Smooth muscle cell (in vitro differentiated cells): ENCODE measurements around the gene TNK2. TPM values are rescaled to one million over a fixed set of nuclear protein-coding genes. Genes with fewer than 3 reads are reported as not detected.

Experiments
- DNase-seq: peaks from one replicate; lab custom pipeline; 2025; ENCODE audit not compliant: unreplicated experiment; lab: John Stamatoyannopoulos, UW
- H2AFZ ChIP-seq: fragments of 200-600 bp; sonication (generic); 2 replicates; pipeline ENCODE4 v1.6.0; 2016; ENCODE audit warnings: antibody characterized with exemption, low read depth, mild to moderate bottlenecking
- H3F3A ChIP-seq: fragments of 200-600 bp; sonication (generic); 2 replicates; pipeline ENCODE4 v1.6.0; 2017; ENCODE audit warnings: antibody characterized with exemption, low read depth
- H3K27ac ChIP-seq: fragments of 200-600 bp; sonication (generic); 2 replicates; pipeline ENCODE4 v1.5.1; 2016; ENCODE audit warnings: low read depth, mild to moderate bottlenecking
- H3K27me3 ChIP-seq: fragments of 200-600 bp; sonication (generic); 2 replicates; pipeline ENCODE4 v1.6.1; 2016; ENCODE audit warnings: low read depth, mild to moderate bottlenecking
- H3K36me3 ChIP-seq: fragments of 200-600 bp; sonication (generic); 2 replicates; pipeline ENCODE4 v1.5.1; 2016; ENCODE audit warnings: low read depth
- H3K4me1 ChIP-seq: fragments of 200-600 bp; sonication (generic); 2 replicates; pipeline ENCODE4 v1.5.1; 2016; ENCODE audit warnings: low read depth
- H3K4me2 ChIP-seq: fragments of 200-600 bp; sonication (generic); 2 replicates; pipeline ENCODE4 v1.6.0; 2016; ENCODE audit warnings: mild to moderate bottlenecking
- H3K4me3 ChIP-seq: fragments of 200-600 bp; sonication (generic); 2 replicates; pipeline ENCODE4 v1.5.1; 2016; ENCODE audit warnings: mild to moderate bottlenecking
- H3K79me2 ChIP-seq: fragments of 200-600 bp; sonication (generic); 2 replicates; pipeline ENCODE4 v1.6.0; 2016; ENCODE audit warnings: low read depth, mild to moderate bottlenecking
- H3K9ac ChIP-seq: fragments of 200-600 bp; sonication (generic); 2 replicates; pipeline ENCODE4 v1.6.0; 2016; ENCODE audit warnings: low read depth
- H3K9me3 ChIP-seq: fragments of 200-600 bp; sonication (generic); replicated peaks from 2 replicates; pipeline ENCODE4 v1.5.1; 2016; ENCODE audit warnings: low read depth
- H4K20me1 ChIP-seq: fragments of 200-600 bp; sonication (generic); 2 replicates; pipeline ENCODE4 v1.6.0; 2016; ENCODE audit warnings: low read depth
- CTCF ChIP-seq: fragments of 200-600 bp; sonication (generic); IDR thresholded peaks from 2 replicates; pipeline ENCODE4 v1.5.1; 2017; ENCODE audit warnings: borderline replicate concordance, mild to moderate bottlenecking, antibody characterized with exemption; ENCODE audit not compliant: insufficient read depth, poor library complexity, severe bottlenecking
- WGBS: methylation state at CpG from one replicate; pipeline ENCODE4 v1.1.7; 2016; ENCODE audit warnings: low lambda C conversion rate; 5-methylcytosine and 5-hydroxymethylcytosine counted together
- polyA plus RNA-seq: library from polyadenylated mRNA; unstranded; fragments of >200 nt; fragmentation: Nextera tagmentation; extraction: Ambion mirVana; gene quantifications from 2 replicates; pipeline ENCODE4 v1.2.1, GENCODE V29; 2016
- total RNA-seq: library from RNA; depleted of rRNA; stranded (reverse); fragments of >200 nt; gene quantifications from 2 replicates; pipeline ENCODE4 v1.2.3, GENCODE V29; 2014

The TNK2 gene
- total and polyA plus RNA-seq, 2 experiments from 2014 or later = 2.8 to 10.6 TPM

GRCh38 chr3:195932418-195933043 lies 24.2 kb upstream of the TNK2 start:
- 93% methylated on average over 9 of the region's 9 CpGs for WGBS
- TF ChIP-seq CTCF = no peak
- Histone ChIP-seq H3K27ac (no peak overlapping the region), H3K4me1 (no peaks in the 10 kb centered on the region), H3K4me3 (no peak overlapping the region), H3K9me3 (no peaks in the 10 kb centered on the region), H3F3A (no peaks in the 10 kb centered on the region), H4K20me1 (no peaks in the 10 kb centered on the region), H3K79me2 (no peaks in the 10 kb centered on the region), H3K9ac (no peak overlapping the region), H3K27me3 (no peaks in the 10 kb centered on the region), H3K36me3 (no peaks in the 10 kb centered on the region), H2AFZ (no peak overlapping the region), H3K4me2 (no peak overlapping the region)
- no peak for DNase-seq

GRCh38 chr3:195931582-195932273 lies 23.4 kb upstream of the TNK2 start:
- TF ChIP-seq CTCF = no peak
- no peak overlapping the region for H3K4me3 ChIP-seq
- no peaks in the 10 kb centered on the region for H3F3A ChIP-seq
- WGBS = 84% methylated on average over 8 of the region's 8 CpGs
- H3K27me3 ChIP-seq = no peaks in the 10 kb centered on the region
- H2AFZ ChIP-seq = no peak overlapping the region
- no peaks in the 10 kb centered on the region for H3K9me3 ChIP-seq
- no peak overlapping the region for H3K9ac ChIP-seq
- no peak for DNase-seq
- H3K79me2 ChIP-seq = no peaks in the 10 kb centered on the region
- H3K27ac ChIP-seq = no peak overlapping the region
- no peaks in the 10 kb centered on the region for H3K4me1 ChIP-seq
- no peak overlapping the region for H3K4me2 ChIP-seq
- H4K20me1 ChIP-seq = no peaks in the 10 kb centered on the region
- H3K36me3 ChIP-seq = no peaks in the 10 kb centered on the region

GRCh38 chr3:195929452-195929851 lies 21.1 kb upstream of the TNK2 start:
- no peak overlapping the region for H3K27ac ChIP-seq
- H3K9ac ChIP-seq = no peak overlapping the region
- H3K9me3 ChIP-seq = no peaks in the 10 kb centered on the region
- no peaks in the 10 kb centered on the region for H3K27me3 ChIP-seq
- no peaks in the 10 kb centered on the region for H3F3A ChIP-seq
- H3K4me3 ChIP-seq = no peak overlapping the region
- H4K20me1 ChIP-seq = no peaks in the 10 kb centered on the region
- H3K79me2 ChIP-seq = no peaks in the 10 kb centered on the region
- no peaks in the 10 kb centered on the region for H3K4me1 ChIP-seq
- 85% methylated on average over 3 of the region's 3 CpGs for WGBS
- TF ChIP-seq CTCF = no peak
- no peak overlapping the region for H2AFZ ChIP-seq
- H3K36me3 ChIP-seq = no peaks in the 10 kb centered on the region
- no peak overlapping the region for H3K4me2 ChIP-seq
- no peak for DNase-seq

GRCh38 chr3:195921334-195921791 lies 13.0 kb upstream of the TNK2 start:
- DNase-seq = no peak
- H3K27ac ChIP-seq = no peak overlapping the region
- no peak overlapping the region for H2AFZ ChIP-seq
- no peak for TF ChIP-seq CTCF
- H3K36me3 ChIP-seq = no peaks in the 10 kb centered on the region
- H3K4me1 ChIP-seq = no peaks in the 10 kb centered on the region
- no peak overlapping the region for H3K4me3 ChIP-seq
- H3K9me3 ChIP-seq = no peaks in the 10 kb centered on the region
- no peak overlapping the region for H3K9ac ChIP-seq
- WGBS = 67% methylated on average over 13 of the region's 13 CpGs
- no peaks in the 10 kb centered on the region for H4K20me1 ChIP-seq
- H3K4me2 ChIP-seq = no peak overlapping the region
- H3K27me3 ChIP-seq = no peaks in the 10 kb centered on the region
- no peaks in the 10 kb centered on the region for H3K79me2 ChIP-seq
- H3F3A ChIP-seq = no peaks in the 10 kb centered on the region
